ENCODE results near the gene SCML1.

The SCML1 gene

GRCh38 chrX:17740137-17741122 is 3.1 kb downstream of the SCML1 start:
- Histone ChIP-seq H3K36me3 (ENCODE audit: insufficient read depth, low read length) (no peaks in the 10 kb centered on the region), H3K4me1 (ENCODE audit: insufficient read depth, low read length, poor library complexity, severe bottlenecking) (peaks cover 4% of the 10 kb centered on the region), H3K9me2 (replicated peaks; ENCODE audit: low read depth, low read length) (no peaks in the 10 kb centered on the region), H3K4me2 (ENCODE audit: low read depth, low read length, poor library complexity, severe bottlenecking) (no peak overlapping the region), H4K20me1 (ENCODE audit: insufficient read depth, low read length, poor library complexity, severe bottlenecking) (no peaks in the 10 kb centered on the region), H3K9ac (ENCODE audit: low read depth, low read length, poor library complexity, severe bottlenecking) (no peak overlapping the region), H3K9me3 (ENCODE audit: insufficient read depth, low read depth, low read length) (no peaks in the 10 kb centered on the region), H3K27me3 (ENCODE audit: insufficient read depth, low read length, poor library complexity, severe bottlenecking) (no peaks in the 10 kb centered on the region), H2AFZ (ENCODE audit: low read length) (no peak overlapping the region), H3F3A (ENCODE audit: low read depth) (no peaks in the 10 kb centered on the region), H3K4me3 (ENCODE audit: low read length, poor library complexity, severe bottlenecking) (no peak overlapping the region), H3K79me2 (ENCODE audit: insufficient read depth, low read length) (no peaks in the 10 kb centered on the region)
- no peak for TF ChIP-seq EZH2phosphoT487 (IDR thresholded peaks at IDR 0.05; ENCODE audit: borderline replicate concordance)
- no peak for TF ChIP-seq CTCF (conservative IDR thresholded peaks at IDR 0.05; ENCODE audit: low read length)

GRCh38 chrX:17741123-17741511 is 3.8 kb downstream of the SCML1 start:
- H3K79me2 ChIP-seq (ENCODE audit: insufficient read depth, low read length): no peaks in the 10 kb centered on the region
- no peaks in the 10 kb centered on the region for H3K9me3 ChIP-seq (ENCODE audit: insufficient read depth, low read depth, low read length)
- TF ChIP-seq CTCF (conservative IDR thresholded peaks at IDR 0.05; ENCODE audit: low read length) (no peak), EZH2phosphoT487 (IDR thresholded peaks at IDR 0.05; ENCODE audit: borderline replicate concordance) (no peak)

GRCh38 chrX:17743913-17744312 is 6.6 kb downstream of the SCML1 start:
- H3K36me3 ChIP-seq (ENCODE audit: insufficient read depth, low read length): no peaks in the 10 kb centered on the region
- H3K9me2 ChIP-seq (replicated peaks; ENCODE audit: low read depth, low read length): no peaks in the 10 kb centered on the region
- peaks cover 2% of the 10 kb centered on the region for H3K4me1 ChIP-seq (ENCODE audit: insufficient read depth, low read length, poor library complexity, severe bottlenecking)
- H3F3A ChIP-seq (ENCODE audit: low read depth): no peaks in the 10 kb centered on the region
- H3K9ac ChIP-seq (ENCODE audit: low read depth, low read length, poor library complexity, severe bottlenecking): no peak overlapping the region
- no peaks in the 10 kb centered on the region for H3K27me3 ChIP-seq (ENCODE audit: insufficient read depth, low read length, poor library complexity, severe bottlenecking)
- no peak overlapping the region for H3K4me3 ChIP-seq (ENCODE audit: low read length, poor library complexity, severe bottlenecking)
- H4K20me1 ChIP-seq (ENCODE audit: insufficient read depth, low read length, poor library complexity, severe bottlenecking): no peaks in the 10 kb centered on the region
- no peaks in the 10 kb centered on the region for H3K79me2 ChIP-seq (ENCODE audit: insufficient read depth, low read length)
- no peaks in the 10 kb centered on the region for H3K9me3 ChIP-seq (ENCODE audit: insufficient read depth, low read depth, low read length)
- H3K4me2 ChIP-seq (ENCODE audit: low read depth, low read length, poor library complexity, severe bottlenecking): no peak overlapping the region
- H2AFZ ChIP-seq (ENCODE audit: low read length): no peak overlapping the region
- no peak for TF ChIP-seq CTCF (conservative IDR thresholded peaks at IDR 0.05; ENCODE audit: low read length)
- no peak for TF ChIP-seq EZH2phosphoT487 (IDR thresholded peaks at IDR 0.05; ENCODE audit: borderline replicate concordance)

More at GRCh38 chrX:17741123-17741511, 3.8 kb downstream of the SCML1 start:
- H4K20me1 ChIP-seq (ENCODE audit: insufficient read depth, low read length, poor library complexity, severe bottlenecking): no peaks in the 10 kb centered on the region
- H2AFZ ChIP-seq (ENCODE audit: low read length): no peak overlapping the region
- peaks cover 4% of the 10 kb centered on the region for H3K4me1 ChIP-seq (ENCODE audit: insufficient read depth, low read length, poor library complexity, severe bottlenecking)
- no peaks in the 10 kb centered on the region for H3K9me2 ChIP-seq (replicated peaks; ENCODE audit: low read depth, low read length)
- H3F3A ChIP-seq (ENCODE audit: low read depth): no peaks in the 10 kb centered on the region
- no peak overlapping the region for H3K4me2 ChIP-seq (ENCODE audit: low read depth, low read length, poor library complexity, severe bottlenecking)
- H3K36me3 ChIP-seq (ENCODE audit: insufficient read depth, low read length): no peaks in the 10 kb centered on the region
- H3K9ac ChIP-seq (ENCODE audit: low read depth, low read length, poor library complexity, severe bottlenecking): no peak overlapping the region
- H3K4me3 ChIP-seq (ENCODE audit: low read length, poor library complexity, severe bottlenecking): no peak overlapping the region
- no peaks in the 10 kb centered on the region for H3K27me3 ChIP-seq (ENCODE audit: insufficient read depth, low read length, poor library complexity, severe bottlenecking)
